LoVo (cell line): ENCODE results near the gene THOC1.
A peak's percentile ranks its signal among the peaks of the same experiment; 100 is the strongest.
"Not testable (repeated sequence)": the region's sequence is repeated elsewhere in the genome, so short reads cannot be mapped to it uniquely, and the experiment has no call there.

ENCODE experiments used
- DNase-seq: peaks from one replicate; pipeline ENCODE4 v3.0.0-alpha.2; 2016; ENCODE audit warnings: low spot score

The THOC1 gene, protein sequence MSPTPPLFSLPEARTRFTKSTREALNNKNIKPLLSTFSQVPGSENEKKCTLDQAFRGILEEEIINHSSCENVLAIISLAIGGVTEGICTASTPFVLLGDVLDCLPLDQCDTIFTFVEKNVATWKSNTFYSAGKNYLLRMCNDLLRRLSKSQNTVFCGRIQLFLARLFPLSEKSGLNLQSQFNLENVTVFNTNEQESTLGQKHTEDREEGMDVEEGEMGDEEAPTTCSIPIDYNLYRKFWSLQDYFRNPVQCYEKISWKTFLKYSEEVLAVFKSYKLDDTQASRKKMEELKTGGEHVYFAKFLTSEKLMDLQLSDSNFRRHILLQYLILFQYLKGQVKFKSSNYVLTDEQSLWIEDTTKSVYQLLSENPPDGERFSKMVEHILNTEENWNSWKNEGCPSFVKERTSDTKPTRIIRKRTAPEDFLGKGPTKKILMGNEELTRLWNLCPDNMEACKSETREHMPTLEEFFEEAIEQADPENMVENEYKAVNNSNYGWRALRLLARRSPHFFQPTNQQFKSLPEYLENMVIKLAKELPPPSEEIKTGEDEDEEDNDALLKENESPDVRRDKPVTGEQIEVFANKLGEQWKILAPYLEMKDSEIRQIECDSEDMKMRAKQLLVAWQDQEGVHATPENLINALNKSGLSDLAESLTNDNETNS

GRCh38 chr18:267688-268552 lies at the start of gene THOC1:
THOC1 (minus strand) TSS chr18:268047; CDS start chr18:268019, 28 bp downstream.
- DNase-seq, result peak; percentile 89

DNA sequence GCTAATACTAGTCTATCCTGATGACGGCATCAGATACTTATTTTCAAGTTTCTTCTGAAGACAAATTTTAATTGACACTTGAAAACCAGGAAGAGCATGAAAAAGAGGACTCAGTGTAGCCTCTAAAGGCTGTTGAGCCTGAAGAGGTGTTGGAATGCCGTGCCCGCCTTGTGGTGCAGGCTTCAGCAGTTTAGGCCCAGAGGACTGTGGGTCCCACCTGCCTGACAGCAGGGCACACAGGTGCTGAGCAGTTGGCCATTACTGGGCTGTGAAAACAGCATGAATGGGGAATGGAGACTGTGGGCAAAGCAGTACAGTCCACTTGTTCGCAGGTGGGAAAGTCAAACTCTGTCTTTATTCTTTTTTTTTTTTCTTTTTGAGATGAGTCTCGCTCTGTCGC lies 49.8 kb upstream of the THOC1 start:
- DNase-seq, result no peak

- DNase-seq, result no peak
Observed at GRCh38 chr18:316393-316792, 48.5 kb upstream of the THOC1 start.

DNA sequence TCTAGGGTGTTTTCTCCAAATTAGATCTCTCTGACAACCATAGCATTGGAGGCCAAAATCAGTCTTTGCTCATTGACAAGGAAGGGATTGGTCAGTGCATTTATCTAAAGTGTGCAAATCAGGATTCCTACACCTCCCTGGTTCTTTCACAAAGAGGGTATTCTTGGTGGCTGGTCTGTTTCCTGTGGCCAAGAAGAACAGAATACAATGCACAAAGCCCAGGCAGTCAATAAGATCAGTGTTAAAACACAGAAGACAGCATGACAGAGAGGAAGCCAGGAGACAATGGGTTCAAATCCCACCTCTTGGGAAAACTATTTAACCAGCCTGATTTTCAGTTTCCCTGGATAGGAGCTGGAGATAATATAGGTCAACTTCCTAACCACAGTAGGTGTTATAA lies 46.1 kb upstream of the THOC1 start:
- DNase-seq, result no peak

DNA sequence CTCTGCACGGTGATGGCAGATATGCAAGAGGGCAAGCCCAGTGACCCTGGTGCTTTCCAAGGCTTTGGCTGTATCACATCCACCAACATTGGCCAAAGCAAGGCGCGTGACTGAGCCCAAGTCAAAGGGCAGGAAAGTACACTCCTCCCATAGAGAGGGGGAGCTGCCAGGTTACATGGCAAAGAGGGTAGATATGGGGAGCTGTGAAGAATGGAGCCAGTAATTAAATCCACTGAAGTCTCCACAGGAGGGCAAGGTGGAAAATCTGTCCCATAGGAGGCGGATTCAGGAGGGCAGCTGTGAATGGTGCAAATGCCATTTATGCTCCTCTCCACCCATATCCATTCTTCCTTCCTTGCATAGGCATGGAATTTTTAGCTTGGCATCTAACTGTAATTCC lies 44.6 kb upstream of the THOC1 start:
- DNase-seq, result no peak

- no peak for DNase-seq
Observed at GRCh38 chr18:310042-310441, 42.2 kb upstream of the THOC1 start.

- DNase-seq, result not testable (repeated sequence)
Observed at GRCh38 chr18:308086-308485, 40.2 kb upstream of the THOC1 start.

DNA sequence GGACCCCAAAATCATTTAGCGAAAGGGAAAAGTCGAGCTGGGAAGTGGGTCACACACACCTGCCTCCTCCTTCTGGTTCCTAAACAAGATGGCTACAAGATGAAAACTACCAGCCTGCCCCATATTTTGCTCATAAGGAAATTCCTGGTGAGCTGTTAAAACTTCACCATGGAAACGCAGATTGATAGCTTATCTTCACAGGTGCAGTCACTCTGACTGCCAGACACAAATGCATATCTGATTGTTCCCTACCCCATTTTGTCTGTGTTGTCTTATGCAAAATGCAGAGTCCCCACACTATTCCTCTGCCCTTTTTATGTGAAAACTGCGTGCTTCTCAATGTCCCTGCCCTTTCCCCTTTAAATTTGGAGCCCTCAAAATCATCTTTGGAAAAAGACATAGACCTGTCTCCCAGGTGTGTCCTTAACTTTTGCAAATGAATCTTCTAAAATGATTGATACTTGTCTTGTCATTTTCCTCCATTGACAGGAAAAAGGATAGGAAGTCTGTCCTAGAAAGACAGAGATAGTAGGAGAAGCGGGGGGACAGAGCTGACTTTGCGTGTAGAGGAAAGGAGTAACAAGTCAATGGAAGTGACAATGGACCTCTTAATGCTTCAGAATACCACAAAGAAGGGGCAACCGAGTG lies 38.9 kb upstream of the THOC1 start:
- no peak for DNase-seq

DNA sequence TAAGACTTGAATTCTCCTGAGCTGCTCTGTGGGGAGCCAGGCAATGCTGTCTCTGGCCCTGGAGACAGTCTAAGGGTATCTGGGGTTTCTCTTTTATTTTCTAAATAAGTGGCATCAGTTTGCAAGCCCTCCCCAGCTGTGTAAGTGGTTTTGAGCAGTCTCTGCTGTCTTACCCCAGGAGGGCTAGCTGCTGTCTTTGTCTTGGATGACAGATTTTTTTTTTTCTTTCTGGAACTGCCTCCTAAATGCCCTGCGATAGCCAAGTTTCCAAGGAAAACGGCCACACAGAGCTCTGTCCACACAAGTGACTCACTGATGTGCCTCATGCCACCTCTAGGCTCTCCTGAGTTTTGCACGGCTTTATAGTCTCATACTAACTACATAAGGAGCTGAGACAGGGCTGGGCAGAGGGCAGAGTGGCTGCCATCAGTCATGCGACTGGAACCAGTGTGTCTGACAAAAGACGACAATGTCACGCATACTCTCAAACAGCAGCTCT lies 37.2 kb upstream of the THOC1 start:
- no peak for DNase-seq

DNA sequence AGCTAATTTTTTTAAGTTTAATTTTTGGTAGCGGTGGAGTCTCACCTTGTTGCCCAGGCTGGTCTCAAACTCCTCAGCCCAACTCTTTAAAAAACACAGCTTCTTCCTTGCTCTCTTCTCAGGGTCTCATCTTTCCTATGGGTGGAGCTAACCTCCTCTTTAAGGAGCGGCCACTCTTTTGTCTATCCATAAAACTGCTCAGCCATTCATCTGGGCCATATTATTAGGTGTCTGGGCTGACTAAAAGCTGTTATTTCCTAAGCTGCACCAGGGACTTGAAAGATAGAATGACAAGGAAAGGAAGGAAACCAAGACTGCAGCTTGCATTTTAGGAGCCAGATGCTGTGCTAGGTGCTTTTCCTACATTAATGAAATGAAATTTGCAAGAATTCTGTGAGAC lies 35.8 kb upstream of the THOC1 start:
- no peak for DNase-seq

- no peak for DNase-seq
Observed at GRCh38 chr18:303011-303410, 35.2 kb upstream of the THOC1 start.

DNA sequence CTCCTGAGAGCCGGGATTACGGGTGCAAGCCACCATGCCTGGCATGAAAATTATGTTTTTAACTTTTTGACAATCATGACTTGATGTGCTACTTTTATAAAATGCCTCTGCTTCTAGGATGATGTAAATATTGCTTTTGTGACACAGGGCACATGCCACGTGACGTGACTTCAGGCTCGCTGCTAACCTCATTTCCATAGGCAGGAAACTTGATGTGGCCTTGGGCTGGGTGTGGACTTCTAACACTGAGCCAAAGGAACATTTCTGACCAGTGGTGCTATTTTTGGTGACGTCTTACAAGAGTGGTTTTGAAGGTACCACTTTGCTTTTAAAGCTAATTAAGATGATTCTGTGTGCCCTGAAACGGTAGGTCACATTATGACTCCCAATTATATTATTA lies 34.2 kb upstream of the THOC1 start:
- DNase-seq, result no peak

GRCh38 chr18:297936-298335 lies 30.1 kb upstream of the THOC1 start:
- no peak for DNase-seq

DNA sequence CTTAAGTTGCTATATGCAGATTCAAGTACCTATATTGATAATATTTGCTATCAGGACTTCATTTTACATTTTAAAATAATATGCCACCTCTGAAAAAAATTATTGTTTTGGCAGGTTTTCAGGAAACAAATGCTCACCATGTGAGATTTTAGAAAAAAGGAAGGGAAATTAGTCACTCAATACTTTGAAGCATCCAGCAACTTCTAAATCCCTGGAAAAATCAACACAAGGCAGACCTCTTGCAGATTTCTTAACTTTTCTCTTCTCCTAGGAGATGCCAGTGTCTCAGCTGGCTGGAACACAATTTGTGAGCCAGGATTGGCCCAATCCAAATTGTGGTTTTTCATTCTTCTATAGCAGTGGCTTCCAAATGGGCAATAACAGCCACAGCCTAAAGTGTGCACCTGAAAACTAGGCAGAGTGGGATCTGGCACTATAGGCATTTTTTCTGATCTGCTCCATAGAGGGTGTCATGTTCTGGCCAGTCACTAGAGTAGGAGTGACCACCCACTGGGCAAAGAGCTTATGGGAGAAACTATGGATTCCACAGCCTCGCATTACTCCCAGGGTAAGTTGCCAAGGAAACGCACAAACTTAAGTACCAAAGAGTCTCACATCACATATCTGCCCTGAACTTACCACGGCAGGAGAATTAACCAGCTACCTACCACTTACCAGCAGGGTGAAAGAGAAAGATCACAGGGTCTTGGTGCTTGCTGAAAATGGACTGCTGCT lies 28.1 kb upstream of the THOC1 start:
- no peak for DNase-seq

DNA sequence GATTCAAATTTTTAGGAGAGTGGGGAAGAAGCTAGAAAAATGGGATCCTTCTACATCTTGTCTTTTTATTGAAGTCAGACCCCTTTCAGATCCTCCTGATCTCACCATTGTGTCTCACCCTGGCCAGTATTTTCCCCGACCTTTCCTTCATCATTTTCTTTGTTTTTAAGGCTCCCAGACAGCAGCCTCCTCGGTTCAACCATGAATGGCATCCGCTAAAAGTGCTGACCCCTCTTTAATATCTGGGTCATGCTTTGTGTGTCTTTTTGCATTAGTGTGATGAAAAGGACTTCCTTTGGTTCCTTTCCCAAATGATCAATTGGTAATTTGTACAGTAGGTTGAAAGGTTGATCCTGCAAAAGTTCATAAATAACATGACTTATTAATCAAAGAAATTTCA lies 26.7 kb upstream of the THOC1 start:
- DNase-seq, result no peak

DNA sequence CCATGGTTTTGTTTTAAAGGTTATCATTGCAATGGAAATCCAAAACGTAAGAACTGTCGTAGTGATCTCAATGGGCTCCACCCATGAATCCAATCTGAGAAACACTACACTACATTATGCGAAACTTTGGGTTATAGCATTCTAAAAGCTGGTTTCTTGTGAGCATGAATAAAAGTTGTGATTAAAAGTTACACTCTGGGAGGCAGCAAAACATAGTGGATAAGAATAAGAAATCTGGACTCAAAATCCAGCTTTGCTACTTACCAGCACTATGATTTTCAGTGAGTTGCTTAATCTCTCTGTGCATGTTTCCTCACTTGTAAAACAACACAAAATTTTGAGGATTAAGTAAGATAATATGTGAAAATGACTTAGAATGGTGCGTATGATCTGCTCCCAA lies 25.7 kb upstream of the THOC1 start:
- no peak for DNase-seq

GRCh38 chr18:292271-292670 lies 24.4 kb upstream of the THOC1 start:
- no peak for DNase-seq

DNA sequence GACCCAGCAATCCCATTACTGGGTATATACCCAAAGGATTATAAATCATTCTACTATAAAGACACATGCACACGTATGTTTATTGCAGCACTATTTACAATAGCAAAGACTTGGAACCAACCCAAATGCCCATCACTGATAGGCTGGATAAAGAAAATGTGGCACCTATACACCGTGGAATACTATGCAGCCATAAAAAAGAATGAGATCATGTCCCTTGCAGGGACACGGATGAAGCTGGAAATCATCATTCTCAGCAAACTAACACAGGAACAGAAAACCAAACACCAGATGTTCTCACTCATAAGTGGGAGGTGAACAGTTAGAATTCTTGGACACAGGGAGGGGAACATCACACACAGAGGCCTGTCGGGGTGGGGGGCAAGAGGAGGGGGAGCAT lies 22.1 kb upstream of the THOC1 start:
- DNase-seq, result not testable (repeated sequence)

DNA sequence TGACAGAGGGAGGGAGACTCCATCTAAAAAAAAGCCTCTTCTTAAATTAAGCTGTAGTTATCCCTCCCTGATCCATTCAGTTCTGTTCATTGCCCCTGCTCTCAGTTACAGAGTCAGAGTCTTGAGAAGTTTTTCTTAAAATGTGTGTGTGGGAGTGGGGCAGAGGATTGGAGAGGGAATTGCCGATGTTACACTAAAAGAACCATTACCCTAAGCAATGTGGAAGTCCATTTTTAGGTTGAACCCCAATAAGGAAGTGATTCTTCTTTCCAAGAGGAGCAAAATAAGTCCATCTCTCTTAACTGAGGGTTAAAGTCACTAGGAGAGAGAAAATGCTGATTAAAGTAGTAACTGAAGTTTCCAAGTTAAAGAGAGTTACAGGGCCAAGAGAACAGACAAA lies 21.2 kb upstream of the THOC1 start:
- DNase-seq, result no peak

GRCh38 chr18:286515-287310 lies 18.9 kb upstream of the THOC1 start:
- no peak for DNase-seq

DNA sequence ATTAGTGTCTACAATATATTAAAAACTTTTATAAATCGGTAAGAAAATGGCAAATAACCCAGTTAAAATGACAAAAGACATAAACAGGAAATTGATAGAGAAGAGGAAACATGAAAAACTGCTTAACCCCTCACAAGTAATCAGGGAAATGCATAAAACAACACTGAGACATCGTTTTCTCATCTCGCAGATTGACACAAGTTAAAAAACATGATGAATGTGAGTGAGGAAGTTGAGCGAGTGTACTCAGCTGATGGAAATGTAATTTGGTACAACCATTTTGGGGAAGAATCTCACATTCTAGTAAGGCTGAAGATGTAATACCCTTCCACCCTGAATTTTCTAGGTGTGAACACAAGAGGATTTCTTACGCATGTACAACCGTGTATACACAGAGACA lies 18.0 kb upstream of the THOC1 start:
- DNase-seq, result no peak
